Stomach smooth muscle (tissue), 2 donors: ENCODE measurements around the gene EXOC2.

Experiments
- H3K27ac ChIP-seq: one replicate; pipeline ENCODE4 v1.7.0; 2013; ENCODE audit warnings: mild to moderate bottlenecking, low read length, inconsistent platforms
- H3K27me3 ChIP-seq, 2 donors: one replicate each; pipeline ENCODE4 v1.7.0; 2013; ENCODE audit warnings: low read length in 2 of 2; ENCODE audit not compliant: insufficient read depth in 2 of 2, control insufficient read depth in 1 of 2
- H3K36me3 ChIP-seq, 2 donors: one replicate each; pipeline ENCODE4 v1.7.0; 2013; ENCODE audit warnings: low read length in 2 of 2; ENCODE audit not compliant: control insufficient read depth in 2 of 2, insufficient read depth in 2 of 2
- H3K4me1 ChIP-seq: one replicate; pipeline ENCODE4 v1.7.0; 2013; ENCODE audit warnings: low read length; ENCODE audit not compliant: control insufficient read depth, insufficient read depth
- H3K4me3 ChIP-seq, 2 donors: one replicate each; pipeline ENCODE4 v1.7.0; 2013; ENCODE audit warnings: low read length in 2 of 2
- H3K9ac ChIP-seq, 2 donors: one replicate each; pipeline ENCODE4 v1.7.0; 2013; ENCODE audit warnings: low read length in 2 of 2, mild to moderate bottlenecking in 1 of 2
- H3K9me3 ChIP-seq, 2 donors: one replicate each; pipeline ENCODE4 v1.7.0; 2013; ENCODE audit warnings: low read length in 2 of 2; ENCODE audit not compliant: control insufficient read depth in 2 of 2
- donor health status: healthy.
- donor health status: Pancreatic carcinoma.

The EXOC2 gene

DNA sequence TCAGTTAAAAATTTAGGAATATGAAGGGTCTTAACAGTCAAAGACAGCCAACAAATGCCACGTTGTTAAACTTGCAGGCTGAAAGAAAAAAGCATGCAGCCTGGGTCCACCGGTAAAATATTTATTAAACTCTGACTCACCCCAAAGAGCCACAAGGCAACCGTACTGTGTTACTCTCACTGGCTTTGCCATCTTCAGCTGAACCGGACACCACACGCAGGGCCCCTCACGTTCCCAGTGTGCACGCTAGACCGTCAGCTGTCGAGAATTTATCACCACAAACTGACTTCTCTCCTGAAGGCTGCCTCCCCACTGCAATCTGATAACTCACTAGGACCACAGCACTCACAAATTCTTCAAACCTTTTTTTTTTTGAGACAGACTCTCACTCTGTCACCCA lies 66.7 kb downstream of the EXOC2 start:
- Histone ChIP-seq H3K9me3 (no peaks in the 10 kb centered on the region), H3K4me1 (peaks cover 14% of the 10 kb centered on the region), H3K36me3 (peaks cover 0 to 5% of the 10 kb centered on the region in 2 donors), H3K27ac (peak overlapping the region; percentile 25), H3K4me3 (no peak overlapping the region), H3K9ac (no peak overlapping the region), H3K27me3 (no peaks in the 10 kb centered on the region)

DNA sequence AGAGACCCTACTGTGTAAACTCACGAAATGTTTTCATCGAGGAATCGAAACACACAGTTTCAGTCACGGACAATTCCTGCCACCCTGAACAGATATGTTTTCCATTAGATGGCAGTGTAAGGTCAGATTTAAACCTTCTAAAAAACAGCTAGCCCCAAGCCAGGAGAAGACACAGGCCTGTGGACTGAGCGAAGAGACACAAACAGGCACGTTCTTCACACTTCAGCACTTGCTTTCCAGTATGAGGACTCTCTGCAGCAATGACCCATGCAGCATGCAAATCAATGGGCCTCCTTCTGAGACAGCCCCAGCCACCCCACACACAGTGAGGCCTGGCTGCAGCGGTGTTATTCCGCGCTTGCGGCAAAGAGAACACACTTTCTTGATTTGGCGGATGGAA lies 68.0 kb downstream of the EXOC2 start:
- Histone ChIP-seq H3K27ac (peak overlapping the region; percentile 31), H3K4me3 (peak overlapping the region; percentile 41 to 56), H3K9ac (peak overlapping the region; percentile 0 to 41), H3K27me3 (no peaks in the 10 kb centered on the region), H3K9me3 (no peaks in the 10 kb centered on the region), H3K4me1 (peaks cover 17% of the 10 kb centered on the region), H3K36me3 (peaks cover 0 to 5% of the 10 kb centered on the region in 2 donors)

DNA sequence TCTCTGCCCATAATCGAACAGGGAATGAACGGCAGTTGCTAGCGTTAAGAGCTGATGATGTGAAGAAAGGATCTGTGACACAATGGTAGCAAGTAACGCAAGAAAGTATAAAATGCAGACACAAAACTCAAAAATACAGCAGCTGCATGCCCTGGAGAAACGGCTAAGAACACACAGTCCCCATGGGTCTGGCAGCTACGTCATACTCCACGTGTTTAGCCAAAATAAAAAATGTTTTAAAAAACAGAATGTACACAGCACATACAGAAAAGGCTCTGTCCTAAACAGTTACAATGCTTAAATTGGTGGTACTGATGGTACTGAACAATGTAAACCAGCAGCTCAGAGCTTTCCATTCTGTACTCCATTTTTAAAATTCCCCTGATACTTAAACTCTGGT lies 70.5 kb downstream of the EXOC2 start:
- Histone ChIP-seq H3K4me3 (peak overlapping the region; percentile 35 to 45), H3K4me1 (peaks cover 17% of the 10 kb centered on the region), H3K27ac (peak overlapping the region; percentile 68), H3K9ac (peak overlapping the region; percentile 19 to 43), H3K36me3 (peaks cover 2 to 6% of the 10 kb centered on the region in 2 donors), H3K9me3 (no peaks in the 10 kb centered on the region), H3K27me3 (no peaks in the 10 kb centered on the region)

DNA sequence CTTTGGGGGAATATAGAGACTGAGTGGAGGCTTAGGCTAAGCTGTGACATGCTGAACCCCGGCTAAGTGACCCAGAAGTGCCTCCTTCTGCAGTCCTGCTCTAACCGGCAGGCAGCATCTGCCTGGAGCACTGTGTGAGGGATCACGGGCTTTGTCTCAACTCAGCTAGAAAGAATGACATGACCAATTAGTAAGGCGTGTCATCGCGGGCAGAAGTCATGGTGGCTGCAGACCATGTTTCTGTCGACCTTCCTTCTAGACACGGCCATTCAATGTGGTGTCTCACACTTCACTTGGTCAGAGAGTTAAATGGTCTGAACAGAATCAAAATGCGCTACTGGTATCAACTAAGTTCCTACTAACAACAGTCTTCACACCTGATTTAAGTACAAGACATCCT lies 71.0 kb downstream of the EXOC2 start:
- H3K9me3 ChIP-seq = no peaks in the 10 kb centered on the region
- peak overlapping the region; percentile 58 for H3K27ac ChIP-seq
- H3K27me3 ChIP-seq = no peaks in the 10 kb centered on the region
- H3K4me1 ChIP-seq = peaks cover 17% of the 10 kb centered on the region
- H3K9ac ChIP-seq = peak overlapping the region in 1 of 2 donors; percentile 43
- H3K36me3 ChIP-seq = peaks cover 2 to 10% of the 10 kb centered on the region in 2 donors
- peak overlapping the region; percentile 35 to 45 for H3K4me3 ChIP-seq

DNA sequence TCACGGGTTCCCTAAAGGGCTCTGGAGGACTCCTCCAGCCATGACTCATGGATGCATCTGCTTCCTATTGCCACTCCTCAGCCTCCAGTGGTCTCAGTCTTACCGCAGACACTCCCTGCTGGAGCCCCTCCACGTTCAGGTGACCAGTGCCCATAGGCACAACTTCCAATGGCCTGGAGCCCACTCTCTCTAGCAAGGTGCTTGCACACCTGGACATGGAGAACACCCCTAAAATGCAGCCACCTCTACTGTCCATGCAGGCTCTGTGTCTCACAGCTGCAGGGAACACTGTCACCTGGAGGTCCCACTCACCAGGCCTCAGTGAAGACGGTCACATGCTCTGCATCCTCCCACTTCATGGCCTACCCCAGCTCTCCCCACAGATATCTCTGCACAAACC lies 72.0 kb downstream of the EXOC2 start:
- no peak overlapping the region for H3K4me3 ChIP-seq
- peaks cover 2 to 12% of the 10 kb centered on the region in 2 donors for H3K36me3 ChIP-seq
- peak overlapping the region in 1 of 2 donors; percentile 13 for H3K9ac ChIP-seq

DNA sequence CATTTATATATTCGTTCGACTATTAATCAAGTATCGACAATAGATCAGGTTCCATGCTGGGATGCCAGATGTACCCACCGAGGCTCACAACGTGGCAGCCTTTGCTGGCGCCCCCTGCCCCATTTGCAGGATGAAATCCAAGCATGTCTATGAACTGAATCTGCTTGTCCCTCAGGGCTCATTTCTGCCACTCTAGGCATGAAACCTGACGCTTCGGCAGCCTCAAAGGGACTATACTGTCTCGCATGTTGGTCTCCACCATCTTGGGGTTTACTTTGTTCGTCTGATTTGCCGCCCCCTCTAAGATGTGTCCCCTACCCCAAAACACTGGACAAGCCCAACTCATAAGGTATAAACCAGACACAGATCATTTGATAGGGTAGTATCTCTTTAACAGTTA lies 72.8 kb downstream of the EXOC2 start:
- no peaks in the 10 kb centered on the region for H3K9me3 ChIP-seq
- H3K27me3 ChIP-seq = no peaks in the 10 kb centered on the region
- no peak overlapping the region for H3K27ac ChIP-seq
- H3K9ac ChIP-seq = no peak overlapping the region
- peaks cover 14% of the 10 kb centered on the region for H3K4me1 ChIP-seq
- H3K4me3 ChIP-seq = no peak overlapping the region
- peaks cover 4 to 14% of the 10 kb centered on the region in 2 donors for H3K36me3 ChIP-seq

More for the DNA sequence above, 72.0 kb downstream of the EXOC2 start:
- Histone ChIP-seq H3K9me3 (no peaks in the 10 kb centered on the region), H3K27ac (no peak overlapping the region), H3K4me1 (peaks cover 17% of the 10 kb centered on the region), H3K27me3 (no peaks in the 10 kb centered on the region)

DNA sequence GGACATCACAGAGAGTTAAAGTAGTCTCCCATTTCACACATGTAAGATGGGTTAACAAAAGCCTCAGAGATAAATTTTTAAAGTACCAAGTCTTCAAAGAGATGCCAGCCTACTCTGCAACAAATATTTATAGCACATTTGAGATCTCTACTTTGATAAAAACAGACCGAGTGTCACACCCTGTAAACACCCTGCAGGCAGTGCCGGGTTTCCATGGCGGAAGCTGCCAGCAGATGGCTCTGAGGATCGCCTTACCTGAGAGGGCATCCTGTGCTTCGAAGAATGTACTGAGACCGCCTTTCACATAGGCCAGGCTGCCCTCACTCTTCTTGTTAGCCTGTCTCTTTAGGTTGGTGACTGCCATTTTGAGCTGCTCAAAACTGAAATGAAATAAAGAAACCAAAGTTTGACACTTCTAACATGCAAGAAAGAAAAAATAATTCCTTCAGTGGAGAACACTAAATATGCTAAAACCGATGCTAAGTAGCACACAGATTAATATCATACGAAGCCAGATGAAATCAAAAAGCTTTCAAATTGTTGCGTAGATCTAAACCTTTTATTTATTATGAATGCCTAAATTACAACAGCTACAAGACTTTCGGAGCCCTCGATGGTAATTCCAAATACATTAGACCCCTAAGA lies 75.4 kb downstream of the EXOC2 start:
- Histone ChIP-seq H3K27ac (no peak overlapping the region), H3K36me3 (peaks cover 6 to 21% of the 10 kb centered on the region in 2 donors), H3K9ac (no peak overlapping the region), H3K4me1 (peaks cover 14% of the 10 kb centered on the region), H3K27me3 (no peaks in the 10 kb centered on the region), H3K9me3 (no peaks in the 10 kb centered on the region), H3K4me3 (no peak overlapping the region)

DNA sequence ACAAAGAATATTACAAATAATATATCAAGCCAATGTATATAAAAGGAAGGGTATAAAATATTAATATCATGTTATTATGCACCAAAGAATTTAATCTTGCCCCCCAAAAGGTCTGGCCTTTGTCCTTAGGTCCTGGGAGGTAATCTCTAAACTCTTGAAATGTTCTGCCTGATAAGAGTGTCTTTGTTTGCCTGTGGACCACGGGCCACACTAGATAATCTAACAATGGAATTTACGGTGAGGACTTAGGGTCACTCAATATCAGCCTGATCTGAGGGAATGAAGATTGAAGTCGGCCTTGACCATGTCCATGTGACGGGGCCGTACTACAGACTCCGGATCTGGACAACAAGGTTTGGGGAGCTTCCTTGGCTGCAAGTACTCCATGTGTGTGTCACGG lies 79.0 kb downstream of the EXOC2 start:
- no peaks in the 10 kb centered on the region for H3K27me3 ChIP-seq

DNA sequence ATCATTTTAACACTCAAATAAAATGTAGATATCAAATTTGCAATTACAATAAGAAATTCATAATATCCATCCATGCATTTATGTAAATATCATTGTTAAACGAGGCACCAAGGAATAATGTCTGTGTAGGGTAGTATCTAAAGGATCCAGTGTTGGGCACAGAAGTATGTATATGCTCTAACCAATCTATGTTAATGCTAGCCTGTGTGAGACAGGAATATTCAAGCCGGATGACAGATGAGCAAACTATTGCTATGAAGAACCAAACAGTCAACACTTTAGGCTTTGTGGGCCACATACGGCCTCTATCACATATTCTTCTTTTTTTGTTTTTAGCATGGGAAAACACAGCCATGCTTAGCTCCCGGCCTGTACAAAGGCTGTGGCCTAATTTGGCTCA lies 81.0 kb downstream of the EXOC2 start:
- Histone ChIP-seq H3K4me3 (no peak overlapping the region), H3K36me3 (peaks cover 10 to 15% of the 10 kb centered on the region in 2 donors), H3K9me3 (no peaks in the 10 kb centered on the region), H3K9ac (no peak overlapping the region), H3K27ac (no peak overlapping the region), H3K4me1 (no peaks in the 10 kb centered on the region), H3K27me3 (no peaks in the 10 kb centered on the region)

More for the DNA sequence above, 79.0 kb downstream of the EXOC2 start:
- Histone ChIP-seq H3K9ac (no peak overlapping the region), H3K4me1 (no peaks in the 10 kb centered on the region), H3K36me3 (peaks cover 5 to 16% of the 10 kb centered on the region in 2 donors), H3K4me3 (no peak overlapping the region), H3K9me3 (no peaks in the 10 kb centered on the region), H3K27ac (no peak overlapping the region)

DNA sequence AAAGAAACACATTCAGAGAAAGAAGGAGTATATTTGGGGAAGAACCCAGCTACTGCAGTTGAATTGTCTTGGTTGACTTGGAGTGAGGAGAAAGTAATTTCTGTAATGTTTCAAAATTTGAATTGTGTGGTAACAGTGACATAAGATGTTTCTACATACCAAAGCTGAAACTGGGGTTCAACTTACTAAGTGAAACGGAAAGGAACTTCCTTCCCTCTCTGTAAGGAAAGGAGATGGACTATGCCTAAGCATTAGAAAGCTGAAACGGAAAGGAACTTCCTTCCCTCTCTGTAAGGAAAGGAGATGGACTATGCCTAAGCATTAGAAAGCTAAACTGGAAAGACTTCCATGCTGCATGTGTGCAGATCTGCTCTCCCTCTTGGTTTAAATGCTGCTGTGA lies 82.1 kb downstream of the EXOC2 start:
- Histone ChIP-seq H3K9me3 (no peaks in the 10 kb centered on the region), H3K27me3 (no peaks in the 10 kb centered on the region), H3K27ac (no peak overlapping the region), H3K9ac (no peak overlapping the region), H3K4me1 (no peaks in the 10 kb centered on the region), H3K36me3 (peaks cover 13 to 17% of the 10 kb centered on the region in 2 donors), H3K4me3 (no peak overlapping the region)

DNA sequence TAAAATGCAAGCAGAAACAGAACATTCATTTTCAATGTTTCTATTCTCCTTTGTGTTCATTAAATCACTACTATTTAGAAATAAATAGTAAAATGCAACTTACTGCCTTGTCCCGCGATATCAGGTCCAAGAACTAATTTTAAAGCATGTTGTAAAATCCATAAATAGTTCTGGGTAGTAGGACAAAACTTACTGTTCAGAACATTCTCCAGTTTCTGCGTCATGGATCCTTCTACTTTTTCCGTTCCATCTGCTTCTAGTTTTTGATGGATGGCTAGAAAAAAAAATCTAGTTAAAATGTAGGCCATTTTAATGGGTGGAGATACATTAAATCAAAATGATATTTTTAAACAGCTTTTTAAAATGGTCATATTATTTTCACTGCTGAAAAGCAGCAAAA lies 83.0 kb downstream of the EXOC2 start:
- Histone ChIP-seq H3K4me1 (no peaks in the 10 kb centered on the region), H3K36me3 (peaks cover 10 to 14% of the 10 kb centered on the region in 2 donors), H3K4me3 (no peak overlapping the region), H3K9me3 (no peaks in the 10 kb centered on the region), H3K9ac (no peak overlapping the region), H3K27me3 (no peaks in the 10 kb centered on the region), H3K27ac (no peak overlapping the region)
